ENCODE measurements around the gene LRRC47.

The LRRC47 gene

GRCh38 chr1:3796215-3797061 lies at the start of gene LRRC47:
LRRC47 (minus strand) TSS chr1:3796498; CDS start chr1:3796476, 22 bp downstream.
- DNase-seq (ENCODE audit: low read depth): peak; percentile 85

- no peak for DNase-seq (ENCODE audit: low read depth)
These were observed 46.6 kb upstream of the LRRC47 start for GRCh38 chr1:3842912-3843311.

- DNase-seq (ENCODE audit: low read depth): no peak
These were observed 45.2 kb upstream of the LRRC47 start for GRCh38 chr1:3841491-3841890.

GRCh38 chr1:3838788-3839187 lies 42.5 kb upstream of the LRRC47 start:
- no peak for DNase-seq (ENCODE audit: low read depth)

GRCh38 chr1:3837685-3838084 lies 41.4 kb upstream of the LRRC47 start:
- DNase-seq (ENCODE audit: low read depth): no peak

GRCh38 chr1:3837200-3837599 lies 40.9 kb upstream of the LRRC47 start:
- DNase-seq (ENCODE audit: low read depth): no peak

- DNase-seq (ENCODE audit: low read depth): no peak
These were observed 40.1 kb upstream of the LRRC47 start for GRCh38 chr1:3836421-3836820.

- DNase-seq (ENCODE audit: low read depth): no peak
These were observed 38.4 kb upstream of the LRRC47 start for GRCh38 chr1:3834701-3835100.

GRCh38 chr1:3831689-3832088 lies 35.4 kb upstream of the LRRC47 start:
- no peak for DNase-seq (ENCODE audit: low read depth)

- DNase-seq (ENCODE audit: low read depth): no peak
These were observed 32.1 kb upstream of the LRRC47 start for GRCh38 chr1:3828391-3828790.

- no peak for DNase-seq (ENCODE audit: low read depth)
These were observed 31.6 kb upstream of the LRRC47 start for GRCh38 chr1:3827813-3828307.

- DNase-seq (ENCODE audit: low read depth): no peak
These were observed 29.1 kb upstream of the LRRC47 start for GRCh38 chr1:3825356-3825755.

- no peak for DNase-seq (ENCODE audit: low read depth)
These were observed 28.4 kb upstream of the LRRC47 start for GRCh38 chr1:3824650-3825049.

- DNase-seq (ENCODE audit: low read depth): no peak
These were observed 26.1 kb upstream of the LRRC47 start for GRCh38 chr1:3822421-3822820.

GRCh38 chr1:3821908-3822307 lies 25.6 kb upstream of the LRRC47 start:
- DNase-seq (ENCODE audit: low read depth): no peak

- DNase-seq (ENCODE audit: low read depth): no peak
These were observed 25.1 kb upstream of the LRRC47 start for GRCh38 chr1:3821447-3821846.

GRCh38 chr1:3821004-3821403 lies 24.7 kb upstream of the LRRC47 start:
- no peak for DNase-seq (ENCODE audit: low read depth)

GRCh38 chr1:3820316-3820715 lies 24.0 kb upstream of the LRRC47 start:
- DNase-seq (ENCODE audit: low read depth): no peak

GRCh38 chr1:3819771-3820200 lies 23.5 kb upstream of the LRRC47 start:
- DNase-seq (ENCODE audit: low read depth): no peak

- no peak for DNase-seq (ENCODE audit: low read depth)
These were observed 21.7 kb upstream of the LRRC47 start for GRCh38 chr1:3817821-3818597.

GRCh38 chr1:3817138-3817740 lies 20.9 kb upstream of the LRRC47 start:
- no peak for DNase-seq (ENCODE audit: low read depth)

GRCh38 chr1:3816331-3817137 lies 20.2 kb upstream of the LRRC47 start:
- no peak for DNase-seq (ENCODE audit: low read depth)
